ENCODE results near the gene MUC5B. TPM values are rescaled to one million over a fixed set of nuclear protein-coding genes. Genes with fewer than 3 reads are reported as not detected.

The MUC5B gene
- total and polyA plus RNA-seq, 2 donors (not counting 3 experiments of a cell fraction or from before 2014, with no cell fraction given) = not detected

DNA sequence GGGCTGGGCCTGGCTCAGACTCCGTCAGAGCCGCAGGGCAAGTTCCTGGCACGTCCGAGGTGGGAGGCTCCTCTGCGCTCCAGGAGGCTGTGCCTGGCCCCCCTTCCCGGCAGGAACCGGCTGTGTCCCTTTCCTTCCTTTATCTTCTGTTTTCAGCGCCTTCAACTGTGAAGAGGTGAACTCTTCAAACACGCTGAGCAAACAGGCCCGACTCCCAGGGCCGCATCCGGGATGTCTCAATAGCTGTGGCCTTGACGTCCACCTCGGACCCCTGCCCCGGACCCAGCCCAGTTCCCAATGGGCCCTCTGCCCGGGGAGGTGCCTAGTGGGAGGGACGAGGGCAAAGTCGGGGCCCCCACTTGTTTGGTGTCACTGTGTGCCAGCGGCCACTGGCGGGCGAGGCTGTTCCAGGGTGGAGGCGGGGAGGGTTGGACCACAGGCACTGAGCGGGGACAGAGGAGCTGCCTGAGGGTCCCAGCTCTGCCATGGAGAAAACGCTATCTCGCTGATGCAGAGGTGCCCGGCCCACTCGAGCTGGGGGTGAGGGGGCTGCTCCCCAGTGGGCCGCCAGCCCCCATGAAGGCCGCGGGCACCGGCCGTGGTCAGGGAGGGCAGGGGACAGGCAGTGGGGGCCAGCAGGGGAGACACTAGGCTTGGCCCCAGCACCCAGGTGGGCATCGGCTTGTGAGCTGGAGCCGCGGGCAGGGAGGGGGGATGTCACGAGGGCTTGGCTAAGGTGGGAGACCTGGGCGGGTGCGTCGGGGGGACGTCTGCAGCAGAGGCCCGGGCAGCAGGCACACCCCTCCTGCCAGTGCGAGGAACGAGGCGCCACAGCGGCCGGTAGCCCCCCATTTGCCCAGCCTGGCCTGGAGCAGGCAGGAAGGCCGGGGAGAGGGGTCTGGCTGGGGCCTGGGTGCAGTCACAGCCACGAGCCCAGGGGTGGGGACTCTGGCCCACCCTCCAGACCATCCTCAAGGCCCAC is 2.7 kb upstream of the MUC5B start:
- ChIA-PET POLR2A (no interaction called here), CTCF (interaction anchor here (1.4 kb wide), 1 partner anchor 11 kb away, joined by 5 read pairs; no protein-coding TSS in a partner anchor)
- Histone ChIP-seq H3K27me3 (ENCODE audit: control insufficient read depth in 2 of 2, insufficient read depth in 2 of 2, low read length in 2 of 2) (no peaks in the 10 kb centered on the region), H3K9ac (replicated peaks; ENCODE audit: extremely low read depth, insufficient read depth, low read length) (no peak overlapping the region), H2AFZ (ENCODE audit: low read depth, low read length) (no peak overlapping the region), H3K27ac (ENCODE audit: insufficient read depth, low read depth, low read length) (no peak overlapping the region), H3K9me3 (replicated peaks; ENCODE audit: control insufficient read depth, insufficient read depth, low read length) (no peaks in the 10 kb centered on the region), H3K4me3 (replicated peaks in 1 of 3; ENCODE audit: insufficient read depth in 1 of 3, low read depth in 1 of 3, low read length in 3 of 3) (no peak overlapping the region), H3K79me2 (ENCODE audit: control insufficient read depth, insufficient read depth, low read length) (no peaks in the 10 kb centered on the region), H4K20me1 (replicated peaks; ENCODE audit: control insufficient read depth, extremely low read depth, insufficient read depth, low read length) (no peaks in the 10 kb centered on the region), H3K4me1 (ENCODE audit: control insufficient read depth, extremely low read depth, insufficient read depth, low read length) (no peaks in the 10 kb centered on the region), H3K36me3 (ENCODE audit: control insufficient read depth in 2 of 2, extremely low read depth in 1 of 2, insufficient read depth in 2 of 2, low read length in 2 of 2) (no peaks in the 10 kb centered on the region), H3K4me2 (ENCODE audit: insufficient read depth, low read length) (no peak overlapping the region), H3K9me1 (replicated peaks; ENCODE audit: control insufficient read depth, extremely low read depth, insufficient read depth, low read length) (no peaks in the 10 kb centered on the region)
- DNase-seq (ENCODE audit: low read depth, low spot score) (no peak), FAIRE-seq (no peak)
- dilution Hi-C loops (cut with MboI; ENCODE audit: extremely low pct_ligation_motif_present, low sequenced_read_pairs) = no loop called here
- intact Hi-C loops (cut with micrococcal nuclease) = loop anchor here (5.0 kb wide), 1 partner anchor 297 kb away; no protein-coding TSS in a partner anchor
- no peak for TF ChIP-seq EZH2 (IDR thresholded peaks at IDR 0.05; ENCODE audit: borderline replicate concordance, low read depth, low read length, severe bottlenecking)
- no peak for TF ChIP-seq FOS (IDR thresholded peaks at IDR 0.05; ENCODE audit: borderline replicate concordance, insufficient read depth, low read length)
- TF ChIP-seq JUN (IDR thresholded peaks at IDR 0.05; ENCODE audit: borderline replicate concordance, insufficient read depth, insufficient read length, low read depth) = no peak
- no peak for TF ChIP-seq POLR2A (IDR thresholded peaks at IDR 0.05; ENCODE audit: low read depth, low read length)
- no peak for TF ChIP-seq MYC (IDR thresholded peaks at IDR 0.05; ENCODE audit: low read depth, low read length)
- no peak for TF ChIP-seq GATA2 (IDR thresholded peaks at IDR 0.05; ENCODE audit: insufficient read depth, insufficient read length, low read depth, low read length)
- TF ChIP-seq, protein P1, sequence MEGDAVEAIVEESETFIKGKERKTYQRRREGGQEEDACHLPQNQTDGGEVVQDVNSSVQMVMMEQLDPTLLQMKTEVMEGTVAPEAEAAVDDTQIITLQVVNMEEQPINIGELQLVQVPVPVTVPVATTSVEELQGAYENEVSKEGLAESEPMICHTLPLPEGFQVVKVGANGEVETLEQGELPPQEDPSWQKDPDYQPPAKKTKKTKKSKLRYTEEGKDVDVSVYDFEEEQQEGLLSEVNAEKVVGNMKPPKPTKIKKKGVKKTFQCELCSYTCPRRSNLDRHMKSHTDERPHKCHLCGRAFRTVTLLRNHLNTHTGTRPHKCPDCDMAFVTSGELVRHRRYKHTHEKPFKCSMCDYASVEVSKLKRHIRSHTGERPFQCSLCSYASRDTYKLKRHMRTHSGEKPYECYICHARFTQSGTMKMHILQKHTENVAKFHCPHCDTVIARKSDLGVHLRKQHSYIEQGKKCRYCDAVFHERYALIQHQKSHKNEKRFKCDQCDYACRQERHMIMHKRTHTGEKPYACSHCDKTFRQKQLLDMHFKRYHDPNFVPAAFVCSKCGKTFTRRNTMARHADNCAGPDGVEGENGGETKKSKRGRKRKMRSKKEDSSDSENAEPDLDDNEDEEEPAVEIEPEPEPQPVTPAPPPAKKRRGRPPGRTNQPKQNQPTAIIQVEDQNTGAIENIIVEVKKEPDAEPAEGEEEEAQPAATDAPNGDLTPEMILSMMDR (IDR thresholded peaks at IDR 0.05; ENCODE audit: extremely low read depth in 1 of 2, insufficient read depth in 1 of 2, low read depth in 1 of 2, low read length in 2 of 2) = no peak
- no peak for TF ChIP-seq POLR2AphosphoS5 (IDR thresholded peaks at IDR 0.05; ENCODE audit: insufficient read depth, low read depth, low read length)
- TF ChIP-seq, protein P2, sequence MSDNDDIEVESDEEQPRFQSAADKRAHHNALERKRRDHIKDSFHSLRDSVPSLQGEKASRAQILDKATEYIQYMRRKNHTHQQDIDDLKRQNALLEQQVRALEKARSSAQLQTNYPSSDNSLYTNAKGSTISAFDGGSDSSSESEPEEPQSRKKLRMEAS (IDR thresholded peaks at IDR 0.05; ENCODE audit: insufficient read depth, insufficient read length) = no peak
- no TSS peak for BruUV-seq (replicated peaks)

All from endothelial cell of umbilical vein (primary cell).